ENCODE measurements around the gene SOX11.

SOX11 gene

GRCh38 chr2:5692561-5693286, 540 bp downstream of the SOX11 start:
- no peak for ATAC-seq

DNA sequence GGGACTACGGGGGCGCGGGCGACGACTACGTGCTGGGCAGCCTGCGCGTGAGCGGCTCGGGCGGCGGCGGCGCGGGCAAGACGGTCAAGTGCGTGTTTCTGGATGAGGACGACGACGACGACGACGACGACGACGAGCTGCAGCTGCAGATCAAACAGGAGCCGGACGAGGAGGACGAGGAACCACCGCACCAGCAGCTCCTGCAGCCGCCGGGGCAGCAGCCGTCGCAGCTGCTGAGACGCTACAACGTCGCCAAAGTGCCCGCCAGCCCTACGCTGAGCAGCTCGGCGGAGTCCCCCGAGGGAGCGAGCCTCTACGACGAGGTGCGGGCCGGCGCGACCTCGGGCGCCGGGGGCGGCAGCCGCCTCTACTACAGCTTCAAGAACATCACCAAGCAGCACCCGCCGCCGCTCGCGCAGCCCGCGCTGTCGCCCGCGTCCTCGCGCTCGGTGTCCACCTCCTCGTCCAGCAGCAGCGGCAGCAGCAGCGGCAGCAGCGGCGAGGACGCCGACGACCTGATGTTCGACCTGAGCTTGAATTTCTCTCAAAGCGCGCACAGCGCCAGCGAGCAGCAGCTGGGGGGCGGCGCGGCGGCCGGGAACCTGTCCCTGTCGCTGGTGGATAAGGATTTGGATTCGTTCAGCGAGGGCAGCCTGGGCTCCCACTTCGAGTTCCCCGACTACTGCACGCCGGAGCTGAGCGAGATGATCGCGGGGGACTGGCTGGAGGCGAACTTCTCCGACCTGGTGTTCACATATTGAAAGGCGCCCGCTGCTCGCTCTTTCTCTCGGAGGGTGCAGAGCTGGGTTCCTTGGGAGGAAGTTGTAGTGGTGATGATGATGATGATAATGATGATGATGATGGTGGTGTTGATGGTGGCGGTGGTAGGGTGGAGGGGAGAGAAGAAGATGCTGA, 1.4 kb downstream of the SOX11 start:
- ATAC-seq = no peak

GRCh38 chr2:5694306-5694705, 2.1 kb downstream of the SOX11 start:
- no peak for ATAC-seq

DNA sequence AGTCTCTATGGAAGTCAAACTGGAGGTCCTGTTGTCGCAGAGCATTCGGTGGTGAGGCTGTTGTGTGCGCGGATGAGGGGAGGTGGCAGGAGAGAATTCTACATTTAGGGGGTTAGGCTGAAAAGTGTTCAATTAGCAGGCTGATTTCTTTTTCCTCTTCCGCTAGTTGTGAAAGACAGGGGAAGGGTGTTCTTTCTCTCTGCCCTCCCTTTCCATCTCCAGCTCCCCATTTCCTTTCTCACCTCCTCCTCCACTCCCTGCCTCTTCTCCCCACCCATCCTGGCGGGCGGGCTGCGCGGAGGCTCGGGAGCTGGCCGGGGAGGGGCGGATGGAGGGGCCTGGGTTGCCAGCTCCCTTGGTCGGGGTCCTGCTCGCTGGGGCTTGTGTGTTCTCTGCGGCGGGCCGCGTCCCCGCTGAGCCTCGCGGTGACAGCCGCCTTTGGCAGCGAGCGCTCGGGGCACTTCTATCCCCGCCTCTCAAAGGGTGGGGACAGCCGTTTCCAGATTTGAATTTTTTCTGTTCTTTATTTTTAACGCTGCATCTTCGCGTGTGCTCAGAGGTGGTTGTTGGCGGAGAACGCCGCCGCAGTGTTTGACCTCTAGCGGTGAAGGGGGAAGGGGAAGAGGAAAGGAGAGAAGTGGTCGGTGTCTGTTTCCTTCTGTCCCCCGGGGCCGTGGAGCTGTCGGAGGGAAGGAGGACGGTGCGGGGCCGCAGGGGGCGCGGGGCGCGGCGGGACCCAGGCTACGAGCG, 3.6 kb downstream of the SOX11 start:
- ATAC-seq = no peak

- no peak for ATAC-seq
Observed at GRCh38 chr2:5696404-5696944, 4.3 kb downstream of the SOX11 start.

- no peak for ATAC-seq
Observed at GRCh38 chr2:5696945-5697521, 4.8 kb downstream of the SOX11 start.

DNA sequence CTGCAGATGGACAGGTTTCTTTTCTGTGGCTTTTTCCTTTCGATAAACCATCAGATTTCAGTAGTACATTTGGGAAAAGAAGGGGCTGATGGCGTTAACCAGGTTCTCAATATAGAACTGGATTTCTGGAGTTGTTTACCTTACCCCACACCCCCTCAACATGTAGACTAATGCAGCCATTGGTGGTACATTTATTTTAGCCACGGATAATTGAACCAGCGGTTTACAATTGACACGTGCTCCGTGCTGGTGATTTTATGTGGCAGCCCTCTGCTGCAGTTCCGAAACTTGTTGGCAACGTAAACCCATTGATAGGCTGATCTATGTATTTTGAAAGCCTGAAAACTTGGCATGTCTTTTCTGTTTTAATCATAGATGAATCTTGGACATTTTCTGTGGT, 5.4 kb downstream of the SOX11 start:
- ATAC-seq = no peak

DNA sequence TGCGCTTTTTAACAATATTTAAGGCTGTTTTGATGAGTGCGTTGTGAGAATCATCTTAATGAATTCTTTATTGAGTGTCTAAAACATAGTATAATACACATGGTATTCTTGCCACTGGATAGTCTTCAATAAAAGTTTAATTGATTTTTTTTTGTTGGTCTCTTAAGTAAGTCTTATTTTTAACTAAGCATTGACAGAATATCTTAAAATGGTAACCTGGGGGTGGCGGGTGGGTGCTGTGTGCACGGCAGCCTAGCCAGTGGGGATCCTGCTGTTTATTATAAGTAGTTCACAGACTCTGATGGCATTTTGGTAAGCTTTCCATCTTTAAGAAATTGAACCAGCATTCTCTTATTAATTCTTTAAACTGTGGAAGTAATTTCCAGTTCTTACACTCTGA, 6.0 kb downstream of the SOX11 start:
- no peak for ATAC-seq

DNA sequence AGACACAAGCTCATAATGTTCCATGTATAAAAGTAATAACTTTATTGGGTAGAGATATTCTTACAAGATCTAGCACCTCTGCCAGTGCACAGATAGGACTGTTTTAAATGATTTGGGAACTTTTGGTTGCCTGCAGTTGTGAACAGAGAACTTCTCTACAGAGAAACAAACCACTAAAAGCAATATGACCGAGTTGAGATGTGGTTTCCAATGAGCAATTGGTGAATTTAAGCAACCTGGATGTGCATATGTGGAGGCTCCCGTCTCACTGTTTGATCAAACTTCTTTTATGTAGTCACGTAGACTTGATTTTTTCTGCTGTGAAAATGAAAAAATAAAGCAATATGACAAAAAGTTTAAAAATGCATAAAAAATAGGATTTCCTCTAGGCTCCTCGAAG, 7.8 kb downstream of the SOX11 start:
- no peak for ATAC-seq

DNA sequence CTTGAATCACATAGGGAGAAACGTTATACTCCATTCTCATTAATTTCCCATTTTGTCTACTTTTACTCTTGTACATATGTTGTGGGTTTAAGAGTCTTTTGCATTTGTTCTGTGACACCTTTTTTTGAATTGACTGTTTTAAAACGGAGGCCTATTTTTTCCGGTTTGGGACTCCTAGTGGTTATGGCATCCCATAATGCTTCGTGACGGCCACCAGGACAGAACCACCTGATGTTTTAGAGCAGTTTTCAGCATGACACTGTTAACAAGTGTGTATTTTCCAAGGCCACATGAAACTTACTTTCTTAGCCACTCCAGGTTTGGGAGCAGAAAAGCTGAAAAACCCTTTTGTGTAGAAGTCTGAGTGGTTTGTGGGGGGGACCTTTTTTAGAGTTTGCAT, 8.4 kb downstream of the SOX11 start:
- no peak for ATAC-seq

GRCh38 chr2:5701266-5701665, 9.1 kb downstream of the SOX11 start:
- ATAC-seq = no peak

DNA sequence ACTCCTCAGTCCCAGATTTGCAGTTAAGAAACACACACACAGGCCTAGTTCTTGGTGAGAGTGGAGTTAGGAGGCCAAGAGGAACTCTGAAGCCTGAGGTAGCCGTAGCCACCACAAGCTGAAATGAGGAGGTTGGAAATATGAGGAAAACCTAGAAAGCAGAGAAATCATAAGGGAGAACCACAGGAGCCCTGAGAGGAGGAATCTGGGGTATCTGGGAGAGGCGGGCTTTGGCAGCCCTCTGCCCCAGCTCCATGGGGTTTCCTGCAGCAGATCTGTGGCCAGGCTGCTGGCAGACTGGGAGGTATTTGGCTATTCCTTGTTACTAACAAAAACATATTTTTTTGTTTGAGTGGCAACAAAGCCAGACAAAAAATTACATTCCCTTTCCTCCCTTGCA, 11.0 kb downstream of the SOX11 start:
- ATAC-seq = no peak

- ATAC-seq = no peak
Observed at GRCh38 chr2:5705490-5705889, 13.3 kb downstream of the SOX11 start.

DNA sequence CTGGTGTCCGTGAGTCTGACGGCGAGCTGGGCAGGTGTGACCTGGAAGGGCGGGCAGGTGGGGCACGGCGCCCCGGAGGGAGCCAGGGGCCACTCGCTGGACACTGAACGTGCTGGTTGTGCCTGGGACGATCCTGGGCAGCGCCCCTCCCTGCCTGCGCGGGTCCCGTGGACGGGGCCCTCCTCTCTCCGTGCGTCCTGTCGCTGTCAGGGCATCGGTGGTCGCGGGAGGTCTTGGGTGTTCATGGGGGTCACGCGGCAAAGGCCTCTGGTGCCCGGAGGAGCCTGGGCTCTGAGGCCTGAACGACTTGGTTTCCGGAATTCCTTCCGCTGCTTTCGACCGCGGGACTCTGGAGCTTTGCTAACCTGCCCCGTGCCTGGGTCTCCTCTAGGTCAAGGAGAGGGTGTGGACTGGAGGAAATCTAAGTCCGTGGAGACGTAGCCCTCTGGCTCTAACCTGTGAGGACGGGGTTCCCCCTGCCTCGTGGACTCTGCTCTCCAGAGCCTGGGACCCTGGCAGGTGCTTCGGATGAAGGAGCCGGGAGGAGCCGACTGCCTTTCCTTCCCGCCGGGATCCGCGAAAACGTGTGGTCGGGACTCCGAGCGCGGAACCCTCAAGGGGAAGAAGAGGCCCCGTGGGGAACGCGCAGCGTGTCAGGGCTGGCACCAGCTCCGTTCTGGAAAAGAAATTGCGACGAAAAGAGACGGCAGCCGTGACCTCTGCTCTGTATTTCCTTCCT, 14.7 kb downstream of the SOX11 start:
- no peak for ATAC-seq

DNA sequence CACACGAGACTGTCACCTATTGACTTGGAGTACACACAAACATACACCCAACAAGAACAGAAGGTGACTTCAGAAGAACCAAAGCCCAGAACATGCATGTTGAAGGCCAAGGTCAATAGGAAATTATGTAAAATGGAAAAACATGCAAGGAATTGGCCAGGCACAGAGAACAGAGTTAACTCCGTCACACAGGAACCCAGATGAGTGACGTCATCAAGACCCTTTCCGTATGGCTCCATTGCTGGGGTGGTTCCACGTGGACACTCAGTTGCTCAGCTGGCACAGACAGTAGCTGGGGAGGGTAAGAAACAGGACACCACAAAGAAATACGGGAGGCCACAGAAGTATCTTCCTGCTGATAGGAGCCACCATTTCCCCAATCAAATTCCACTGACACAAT, 18.4 kb downstream of the SOX11 start:
- no peak for ATAC-seq

GRCh38 chr2:5713101-5713500, 20.9 kb downstream of the SOX11 start:
- ATAC-seq = no peak

GRCh38 chr2:5719629-5720334, 27.6 kb downstream of the SOX11 start:
- ATAC-seq = no peak

DNA sequence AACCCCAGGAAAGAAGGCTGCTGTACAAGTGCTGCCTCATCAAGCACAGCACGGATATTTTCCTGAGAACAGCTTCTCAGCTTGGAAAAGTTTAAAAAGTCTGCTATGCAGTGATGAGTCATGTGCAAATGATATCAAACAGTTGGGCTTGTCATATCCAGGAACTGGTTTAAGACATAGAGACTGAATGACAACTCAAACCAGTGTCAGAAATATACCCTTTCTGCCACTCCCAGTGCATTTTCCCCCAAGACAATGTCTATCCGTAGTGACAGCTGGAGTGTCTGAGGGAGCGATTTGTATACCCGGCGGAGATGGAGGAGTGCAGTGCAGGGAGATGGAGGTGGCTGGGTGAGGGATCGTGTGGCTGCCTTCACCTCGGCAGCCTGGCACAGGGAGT, 28.2 kb downstream of the SOX11 start:
- ATAC-seq = no peak

DNA sequence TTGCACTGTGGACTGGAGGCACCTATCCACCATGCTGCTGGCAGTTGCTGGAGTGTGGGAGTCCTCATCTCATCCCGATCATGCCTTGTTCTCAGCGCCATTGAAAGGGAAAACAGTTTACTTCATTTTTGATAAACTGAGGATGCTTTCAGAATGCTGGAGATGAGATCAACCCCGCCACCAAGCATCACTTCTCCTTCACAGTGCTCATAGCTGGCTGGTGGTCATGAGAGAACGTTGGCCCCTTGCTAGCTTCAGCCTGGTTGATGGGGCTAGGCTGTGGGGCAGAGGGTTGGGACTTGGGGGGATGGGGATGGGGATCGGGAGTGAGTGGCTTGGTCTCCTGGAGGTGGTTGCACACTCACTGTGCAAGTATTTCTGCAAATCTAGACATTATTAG, 30.1 kb downstream of the SOX11 start:
- ATAC-seq = no peak

DNA sequence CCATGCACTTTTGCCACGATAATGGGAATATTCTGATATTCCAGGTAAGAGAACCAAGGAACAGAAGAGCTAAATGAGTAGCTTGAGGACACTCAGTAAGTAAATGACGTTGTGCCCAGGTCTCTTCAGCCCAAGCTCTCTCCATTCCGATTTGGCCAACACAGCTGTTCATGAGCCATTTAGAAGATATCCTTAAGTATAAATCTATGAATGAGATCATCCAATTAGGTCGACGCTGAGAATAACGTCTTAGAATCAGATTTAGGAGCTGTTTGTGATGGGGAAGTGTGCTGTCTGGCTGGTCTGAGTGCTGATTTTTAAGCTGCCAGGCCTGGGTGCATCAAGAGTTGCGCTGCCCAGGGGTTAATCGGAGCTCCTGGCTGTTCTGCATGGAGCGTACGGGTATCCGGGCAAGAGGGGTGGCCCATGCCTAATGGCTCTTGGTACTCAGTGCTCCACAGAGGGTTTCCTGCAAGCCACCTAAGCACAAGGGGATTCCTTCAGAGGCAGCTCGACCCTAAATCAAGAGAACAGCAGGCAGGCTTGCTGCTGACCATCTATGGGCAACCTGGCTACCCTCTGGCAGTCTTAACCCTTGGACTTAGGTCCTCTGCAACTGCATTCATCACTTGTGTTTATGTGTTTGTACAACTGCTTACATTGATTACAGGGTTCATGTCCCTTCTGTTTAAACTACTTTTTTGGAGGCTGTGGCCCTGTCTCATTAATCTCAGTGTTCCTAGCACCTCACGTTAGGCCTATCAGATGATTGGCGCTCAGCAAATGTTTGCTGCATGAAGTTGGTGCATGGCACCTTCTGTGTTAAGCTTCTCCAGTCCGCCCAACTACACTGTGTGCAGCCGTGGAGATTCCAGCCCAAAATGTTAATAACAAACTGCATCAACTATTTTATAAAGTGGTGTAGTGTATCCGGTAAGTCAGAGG, 31.9 kb downstream of the SOX11 start:
- ATAC-seq = no peak
